HG02973 (cell line): ENCODE data around the gene GRIP2.

ENCODE experiments used
- ATAC-seq: cut with Tn5 transposase; IDR thresholded peaks from one replicate; pipeline ENCODE4 v1.9.1; 2021; ENCODE audit warnings: moderate library complexity; ENCODE audit not compliant: unreplicated experiment

The GRIP2 gene

GRCh38 chr3:14488286-14489041 lies 51.7 kb downstream of the GRIP2 start:
- ATAC-seq: no peak

- ATAC-seq: no peak
Observed at GRCh38 chr3:14487821-14488220, 52.3 kb downstream of the GRIP2 start.

- ATAC-seq: no peak
Observed at GRCh38 chr3:14487086-14487485, 53.1 kb downstream of the GRIP2 start.

GRCh38 chr3:14486460-14486859 lies 53.7 kb downstream of the GRIP2 start:
- no peak for ATAC-seq

GRCh38 chr3:14485981-14486380 lies 54.2 kb downstream of the GRIP2 start:
- no peak for ATAC-seq

GRCh38 chr3:14484741-14485140 lies 55.4 kb downstream of the GRIP2 start:
- ATAC-seq: no peak

- ATAC-seq: no peak
Observed at GRCh38 chr3:14483286-14483685, 56.9 kb downstream of the GRIP2 start.

GRCh38 chr3:14482271-14482721 lies 57.8 kb downstream of the GRIP2 start:
- ATAC-seq: no peak

GRCh38 chr3:14481646-14482036 lies 58.5 kb downstream of the GRIP2 start:
- ATAC-seq: no peak

GRCh38 chr3:14481018-14481645 lies 59.0 kb downstream of the GRIP2 start:
- no peak for ATAC-seq

- no peak for ATAC-seq
Observed at GRCh38 chr3:14480207-14481017, 59.7 kb downstream of the GRIP2 start.

- no peak for ATAC-seq
Observed at GRCh38 chr3:14479591-14479990, 60.6 kb downstream of the GRIP2 start.

- no peak for ATAC-seq
Observed at GRCh38 chr3:14478956-14479550, 61.1 kb downstream of the GRIP2 start.

- no peak for ATAC-seq
Observed at GRCh38 chr3:14477311-14477935, 62.7 kb downstream of the GRIP2 start.

GRCh38 chr3:14476583-14477265 lies 63.4 kb downstream of the GRIP2 start:
- ATAC-seq: no peak

- no peak for ATAC-seq
Observed at GRCh38 chr3:14475621-14476020, 64.5 kb downstream of the GRIP2 start.

- no peak for ATAC-seq
Observed at GRCh38 chr3:14474363-14475081, 65.6 kb downstream of the GRIP2 start.

GRCh38 chr3:14473411-14473891 lies 66.7 kb downstream of the GRIP2 start:
- ATAC-seq: no peak
